ENCODE results near the gene GLT6D1.

DNA sequence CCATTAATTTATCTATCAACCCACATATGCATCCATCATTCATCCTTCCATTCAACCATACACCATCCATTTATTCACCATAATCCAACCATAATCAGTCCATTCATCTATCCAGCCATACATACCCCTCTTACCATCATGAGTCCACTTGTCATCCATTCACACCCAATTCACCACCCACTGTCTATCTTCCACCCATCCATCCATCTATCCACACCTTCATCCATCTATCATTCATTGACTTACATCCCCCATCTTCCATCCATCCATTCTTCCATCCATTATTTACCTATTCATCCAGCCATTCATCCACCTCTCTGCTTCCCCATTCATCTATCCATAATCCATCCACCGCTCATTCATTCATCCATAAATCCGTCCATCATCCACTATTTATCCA is 60.0 kb downstream of the GLT6D1 start:
- TF ChIP-seq, protein P1, sequence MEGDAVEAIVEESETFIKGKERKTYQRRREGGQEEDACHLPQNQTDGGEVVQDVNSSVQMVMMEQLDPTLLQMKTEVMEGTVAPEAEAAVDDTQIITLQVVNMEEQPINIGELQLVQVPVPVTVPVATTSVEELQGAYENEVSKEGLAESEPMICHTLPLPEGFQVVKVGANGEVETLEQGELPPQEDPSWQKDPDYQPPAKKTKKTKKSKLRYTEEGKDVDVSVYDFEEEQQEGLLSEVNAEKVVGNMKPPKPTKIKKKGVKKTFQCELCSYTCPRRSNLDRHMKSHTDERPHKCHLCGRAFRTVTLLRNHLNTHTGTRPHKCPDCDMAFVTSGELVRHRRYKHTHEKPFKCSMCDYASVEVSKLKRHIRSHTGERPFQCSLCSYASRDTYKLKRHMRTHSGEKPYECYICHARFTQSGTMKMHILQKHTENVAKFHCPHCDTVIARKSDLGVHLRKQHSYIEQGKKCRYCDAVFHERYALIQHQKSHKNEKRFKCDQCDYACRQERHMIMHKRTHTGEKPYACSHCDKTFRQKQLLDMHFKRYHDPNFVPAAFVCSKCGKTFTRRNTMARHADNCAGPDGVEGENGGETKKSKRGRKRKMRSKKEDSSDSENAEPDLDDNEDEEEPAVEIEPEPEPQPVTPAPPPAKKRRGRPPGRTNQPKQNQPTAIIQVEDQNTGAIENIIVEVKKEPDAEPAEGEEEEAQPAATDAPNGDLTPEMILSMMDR (IDR thresholded peaks at IDR 0.05): no peak
- TF ChIP-seq POLR2A (IDR thresholded peaks at IDR 0.05): no peak
